PC-9 (cell line): ENCODE measurements around the gene ARHGEF33. TPM values are rescaled to one million over a fixed set of nuclear protein-coding genes. Genes with fewer than 3 reads are reported as not detected.

Experiments
- BruUV-seq: library from RNA; stranded (reverse); fragments of 400-500 nt; replicated peaks from 2 replicates; lab custom pipeline; 2021; lab: Mats Ljungman, UMichigan
- CTCF ChIA-PET: fragments of 300-600 bp; sonication (Branson Sonifier 250); formaldehyde crosslinking; loops from one replicate; lab custom pipeline; 2022; ENCODE audit warnings: antibody characterized with exemption; lab: Charles Lee
- POLR2A ChIA-PET: fragments of 300-600 bp; sonication (Branson Sonifier 250); formaldehyde crosslinking; loops from one replicate; lab custom pipeline; 2022; ENCODE audit warnings: antibody characterized with exemption; ENCODE audit not compliant: unreplicated experiment; lab: Charles Lee
- DNase-seq, 2 experiments: peaks; one replicate each; pipeline versions ENCODE4 v3.0.0 to v3.0.0-alpha.2; 2015 to 2022; ENCODE audit warnings: mixed read lengths in 1 of 2
- H2AFZ ChIP-seq: fragments of 200-600 bp; sonication (generic); 2 replicates; pipeline ENCODE4 v1.8.1; 2017; ENCODE audit warnings: antibody characterized with exemption
- H3F3A ChIP-seq: fragments of 200-600 bp; sonication (generic); 2 replicates; pipeline ENCODE4 v1.8.1; 2017; ENCODE audit warnings: antibody characterized with exemption, mild to moderate bottlenecking, low read depth; ENCODE audit not compliant: insufficient read depth
- H3K27ac ChIP-seq: fragments of 200-600 bp; sonication (generic); 2 replicates; pipeline ENCODE4 v1.6.1; 2016; ENCODE audit warnings: mixed run types
- H3K27me3 ChIP-seq: fragments of 200-600 bp; sonication (generic); 2 replicates; pipeline ENCODE4 v1.6.1; 2016; ENCODE audit warnings: low read depth, mixed run types; ENCODE audit not compliant: insufficient read depth
- H3K36me3 ChIP-seq: fragments of 200-600 bp; sonication (generic); 2 replicates; pipeline ENCODE4 v1.6.1; 2016; ENCODE audit warnings: low read depth, mixed run types
- H3K4me1 ChIP-seq: fragments of 200-600 bp; sonication (generic); replicated peaks from 2 replicates; pipeline ENCODE4 v1.6.1; 2016; ENCODE audit warnings: mixed run types; ENCODE audit not compliant: insufficient read depth
- H3K4me2 ChIP-seq: fragments of 200-600 bp; sonication (generic); 2 replicates; pipeline ENCODE4 v1.6.1; 2017; ENCODE audit warnings: mixed run types
- H3K4me3 ChIP-seq: fragments of 200-600 bp; sonication (generic); 2 replicates; pipeline ENCODE4 v1.6.1; 2016; ENCODE audit warnings: mixed run types
- H3K79me2 ChIP-seq: fragments of 200-600 bp; sonication (generic); 2 replicates; pipeline ENCODE4 v1.6.1; 2017; ENCODE audit warnings: low read depth, mixed run types
- H3K9me2 ChIP-seq: fragments of 200-600 bp; sonication (generic); 2 replicates; pipeline ENCODE4 v1.8.1; 2017; ENCODE audit warnings: mild to moderate bottlenecking; ENCODE audit not compliant: insufficient read depth
- H3K9me3 ChIP-seq: fragments of 200-600 bp; sonication (generic); 2 replicates; pipeline ENCODE4 v1.8.1; 2016; ENCODE audit warnings: low read depth; ENCODE audit not compliant: insufficient read depth
- H4K20me1 ChIP-seq: fragments of 200-600 bp; sonication (generic); 2 replicates; pipeline ENCODE4 v1.8.1; 2017; ENCODE audit not compliant: insufficient read depth
- CTCF ChIP-seq: fragments of 200-600 bp; sonication (generic); conservative IDR thresholded peaks from 2 replicates; pipeline ENCODE4 v1.6.1; 2017; ENCODE audit warnings: mixed run types, antibody characterized with exemption, mild to moderate bottlenecking, moderate library complexity
- EZH2 ChIP-seq: fragments of 200-600 bp; sonication (generic); IDR thresholded peaks from 2 replicates; pipeline ENCODE4 v1.8.0; 2017; ENCODE audit warnings: antibody characterized with exemption, low read depth
- intact Hi-C: fragments of 100-400 bp; cut with micrococcal nuclease; formaldehyde crosslinking; loops from one replicate; pipeline ENCODE4 v1.10.0; 2022; ENCODE audit not compliant: unreplicated experiment
- total RNA-seq: library from RNA; stranded (reverse); gene quantifications from 2 replicates; pipeline ENCODE4 v1.2.3, GENCODE V29; 2021

ARHGEF33 gene
- total RNA-seq, 1 experiment from 2014 or later = 1.0 TPM

GRCh38 chr2:38981003-38981669 is 91.5 kb downstream of the ARHGEF33 start:
- Histone ChIP-seq H3K27me3 (no peaks in the 10 kb centered on the region), H3F3A (no peaks in the 10 kb centered on the region), H2AFZ (no peak overlapping the region), H3K4me3 (no peak overlapping the region), H3K27ac (no peak overlapping the region), H3K36me3 (no peaks in the 10 kb centered on the region), H3K9me3 (no peaks in the 10 kb centered on the region), H3K4me2 (no peak overlapping the region), H3K79me2 (no peaks in the 10 kb centered on the region), H3K4me1 (no peaks in the 10 kb centered on the region), H4K20me1 (no peaks in the 10 kb centered on the region), H3K9me2 (no peaks in the 10 kb centered on the region)
- no peak for DNase-seq
- TF ChIP-seq CTCF (no peak), EZH2 (no peak)
- ChIA-PET POLR2A (no interaction called here), CTCF (no interaction called here)
- BruUV-seq = no TSS peak
- intact Hi-C loops = no loop called here

- no TSS peak for BruUV-seq
- no peaks in the 10 kb centered on the region for H3K9me2 ChIP-seq
- no peaks in the 10 kb centered on the region for H3K9me3 ChIP-seq
- no peak overlapping the region for H3K4me3 ChIP-seq
- H3F3A ChIP-seq = no peaks in the 10 kb centered on the region
- H3K4me1 ChIP-seq = no peaks in the 10 kb centered on the region
- TF ChIP-seq EZH2 = no peak
- no peak for TF ChIP-seq CTCF
- no peaks in the 10 kb centered on the region for H3K27me3 ChIP-seq
- H4K20me1 ChIP-seq = no peaks in the 10 kb centered on the region
- H2AFZ ChIP-seq = no peak overlapping the region
- ChIA-PET CTCF (interaction anchor here (0.5 kb wide), 1 partner anchor 247 kb away, joined by 3 read pairs; no protein-coding TSS in a partner anchor), POLR2A (no interaction called here)
- H3K4me2 ChIP-seq = no peak overlapping the region
- DNase-seq = no peak
- no peaks in the 10 kb centered on the region for H3K79me2 ChIP-seq
- H3K36me3 ChIP-seq = no peaks in the 10 kb centered on the region
- no peak overlapping the region for H3K27ac ChIP-seq
- intact Hi-C loops = no loop called here
Measured at GRCh38 chr2:38981670-38982357, 92.1 kb downstream of the ARHGEF33 start.

- BruUV-seq = no TSS peak
- no peak for DNase-seq
- CTCF ChIA-PET = no interaction called here
Measured at GRCh38 chr2:38982498-38982897, 92.8 kb downstream of the ARHGEF33 start.

More at GRCh38 chr2:38982498-38982897, 92.8 kb downstream of the ARHGEF33 start:
- intact Hi-C loops = no loop called here
- H3K9me3 ChIP-seq = no peaks in the 10 kb centered on the region
- TF ChIP-seq CTCF (no peak), EZH2 (no peak)
- H3K27me3 ChIP-seq = no peaks in the 10 kb centered on the region
- no peaks in the 10 kb centered on the region for H3F3A ChIP-seq
- no peaks in the 10 kb centered on the region for H3K4me1 ChIP-seq
- POLR2A ChIA-PET = no interaction called here
- H3K27ac ChIP-seq = no peak overlapping the region
- H3K79me2 ChIP-seq = no peaks in the 10 kb centered on the region
- H3K4me3 ChIP-seq = no peak overlapping the region
- H2AFZ ChIP-seq = no peak overlapping the region
- H3K4me2 ChIP-seq = no peak overlapping the region
- H3K36me3 ChIP-seq = no peaks in the 10 kb centered on the region
- no peaks in the 10 kb centered on the region for H4K20me1 ChIP-seq
- H3K9me2 ChIP-seq = no peaks in the 10 kb centered on the region
